AG04450 (cell line): ENCODE results near the gene VCL. TPM values are rescaled to one million over a fixed set of nuclear protein-coding genes. Genes with fewer than 3 reads are reported as not detected.

Experiments used
- CTCF ChIA-PET: fragments of 300-600, 350-600 bp; formaldehyde crosslinking; extraction: SDS; loops from one replicate; lab custom pipeline; 2022; ENCODE audit warnings: antibody characterized with exemption, inconsistent platforms; lab: Charles Lee
- POLR2A ChIA-PET: fragments of 350-600 bp; formaldehyde crosslinking; extraction: SDS; loops from one replicate; lab custom pipeline; 2021; ENCODE audit warnings: antibody characterized with exemption, inconsistent platforms; lab: Yijun Ruan, JAX
- DNase-seq: peaks from one replicate; pipeline ENCODE4 v3.0.0-alpha.2; 2011; ENCODE audit warnings: low read depth, low spot score
- H3K27ac ChIP-seq: one replicate; pipeline ENCODE4 v1.5.1; 2012; ENCODE audit warnings: low read depth, low read length, control low read depth
- H3K27me3 ChIP-seq: one replicate; pipeline ENCODE4 v1.6.0; 2012; ENCODE audit warnings: low read length; ENCODE audit not compliant: control insufficient read depth, insufficient read depth
- H3K4me3 ChIP-seq: 2 replicates; pipeline ENCODE4 v1.5.1; 2011; ENCODE audit warnings: mild to moderate bottlenecking, low read depth, low read length, control low read depth
- H3K9me3 ChIP-seq: 2 replicates; pipeline ENCODE4 v1.5.1; 2012; ENCODE audit warnings: low read length; ENCODE audit not compliant: control insufficient read depth, insufficient read depth
- polyA plus RNA-seq: library from polyadenylated mRNA; depleted of rRNA; stranded (reverse); fragments of >200 nt; gene quantifications from 2 replicates; pipeline ENCODE4 v1.2.3, GENCODE V29; 2011
- TF ChIP-seq, protein P1 (sequence below): IDR thresholded peaks from 2 replicates; pipeline ENCODE4 v1.5.1; 2011; ENCODE audit warnings: low read depth, low read length, control low read depth, inconsistent platforms

VCL gene
- polyA plus RNA-seq, 1 experiment = 313 TPM

DNA sequence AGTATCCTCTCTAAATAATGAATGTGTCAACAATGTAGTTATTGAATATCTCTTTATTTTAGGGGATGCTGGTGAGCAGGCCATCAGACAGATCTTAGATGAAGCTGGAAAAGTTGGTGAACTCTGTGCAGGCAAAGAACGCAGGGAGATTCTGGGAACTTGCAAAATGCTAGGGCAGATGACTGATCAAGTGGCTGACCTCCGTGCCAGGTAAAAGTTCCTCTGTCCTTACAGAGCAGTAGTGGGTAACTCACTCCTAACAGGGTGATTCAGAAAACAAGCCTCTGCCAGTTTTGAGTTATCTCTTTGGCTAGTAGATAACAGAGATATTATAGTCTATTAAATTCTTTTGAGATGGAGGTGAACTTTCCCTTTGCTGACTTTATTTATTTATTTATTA lies 85.4 kb downstream of the VCL start:
- ChIA-PET POLR2A (no interaction called here), CTCF (interaction anchor here (1.4 kb wide), 1 partner anchor 10 kb away, joined by 3 read pairs; no protein-coding TSS in a partner anchor)
- Histone ChIP-seq H3K4me3 (no peak overlapping the region), H3K9me3 (no peaks in the 10 kb centered on the region), H3K27me3 (no peaks in the 10 kb centered on the region), H3K27ac (no peak overlapping the region)
- no peak for DNase-seq
- TF ChIP-seq, protein P1, sequence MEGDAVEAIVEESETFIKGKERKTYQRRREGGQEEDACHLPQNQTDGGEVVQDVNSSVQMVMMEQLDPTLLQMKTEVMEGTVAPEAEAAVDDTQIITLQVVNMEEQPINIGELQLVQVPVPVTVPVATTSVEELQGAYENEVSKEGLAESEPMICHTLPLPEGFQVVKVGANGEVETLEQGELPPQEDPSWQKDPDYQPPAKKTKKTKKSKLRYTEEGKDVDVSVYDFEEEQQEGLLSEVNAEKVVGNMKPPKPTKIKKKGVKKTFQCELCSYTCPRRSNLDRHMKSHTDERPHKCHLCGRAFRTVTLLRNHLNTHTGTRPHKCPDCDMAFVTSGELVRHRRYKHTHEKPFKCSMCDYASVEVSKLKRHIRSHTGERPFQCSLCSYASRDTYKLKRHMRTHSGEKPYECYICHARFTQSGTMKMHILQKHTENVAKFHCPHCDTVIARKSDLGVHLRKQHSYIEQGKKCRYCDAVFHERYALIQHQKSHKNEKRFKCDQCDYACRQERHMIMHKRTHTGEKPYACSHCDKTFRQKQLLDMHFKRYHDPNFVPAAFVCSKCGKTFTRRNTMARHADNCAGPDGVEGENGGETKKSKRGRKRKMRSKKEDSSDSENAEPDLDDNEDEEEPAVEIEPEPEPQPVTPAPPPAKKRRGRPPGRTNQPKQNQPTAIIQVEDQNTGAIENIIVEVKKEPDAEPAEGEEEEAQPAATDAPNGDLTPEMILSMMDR = no peak

DNA sequence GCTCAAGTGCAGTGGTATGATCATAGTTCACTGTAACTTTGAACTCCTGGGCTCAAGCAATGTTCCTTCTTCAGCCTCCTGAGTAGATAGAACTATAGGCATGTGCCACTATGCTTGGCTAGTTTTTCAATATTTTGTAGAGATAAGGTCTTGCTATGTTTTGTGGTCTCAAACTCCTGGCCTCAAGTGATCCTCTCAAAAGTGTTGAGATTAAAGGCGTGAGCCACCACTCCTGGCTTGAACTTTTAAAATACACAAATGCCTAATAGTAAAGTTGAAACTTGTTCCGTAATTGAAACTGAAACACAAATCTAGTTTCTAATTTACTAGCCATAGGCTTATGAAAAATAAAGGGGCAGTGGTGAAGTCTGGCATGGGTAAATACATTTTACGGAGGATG lies 87.0 kb downstream of the VCL start:
- ChIA-PET POLR2A (no interaction called here), CTCF (no interaction called here)
- Histone ChIP-seq H3K27me3 (no peaks in the 10 kb centered on the region), H3K4me3 (no peak overlapping the region), H3K9me3 (no peaks in the 10 kb centered on the region), H3K27ac (no peak overlapping the region)
- TF ChIP-seq, protein P1 = no peak
- no peak for DNase-seq

DNA sequence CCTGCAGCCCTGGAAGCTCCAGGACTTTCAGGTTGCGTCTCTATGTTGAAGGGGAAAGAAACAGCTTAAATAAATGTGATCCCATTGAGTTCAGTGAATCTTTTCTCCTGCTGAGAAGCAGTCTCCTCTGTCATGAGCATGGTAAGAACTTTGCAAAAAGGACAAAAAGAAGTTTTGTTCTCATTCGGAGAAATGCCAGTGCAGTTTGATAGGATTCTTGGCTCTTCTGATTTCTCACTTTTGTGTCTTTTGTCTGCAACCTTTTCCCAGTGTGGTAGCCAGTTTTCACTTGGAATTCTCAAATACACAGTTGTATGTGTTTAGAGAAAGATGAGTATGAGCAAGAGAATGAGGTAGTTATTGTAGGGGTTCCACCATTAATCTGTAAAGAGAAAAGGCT lies 88.4 kb downstream of the VCL start:
- no peaks in the 10 kb centered on the region for H3K9me3 ChIP-seq
- DNase-seq = no peak
- ChIA-PET POLR2A (interaction anchor here (0.6 kb wide), 2 partner anchors 27 to 120 kb away, joined by 3 to 5 read pairs; no protein-coding TSS in a partner anchor), CTCF (no interaction called here)
- no peak overlapping the region for H3K27ac ChIP-seq
- no peaks in the 10 kb centered on the region for H3K27me3 ChIP-seq
- H3K4me3 ChIP-seq = no peak overlapping the region
- TF ChIP-seq, protein P1 = no peak

DNA sequence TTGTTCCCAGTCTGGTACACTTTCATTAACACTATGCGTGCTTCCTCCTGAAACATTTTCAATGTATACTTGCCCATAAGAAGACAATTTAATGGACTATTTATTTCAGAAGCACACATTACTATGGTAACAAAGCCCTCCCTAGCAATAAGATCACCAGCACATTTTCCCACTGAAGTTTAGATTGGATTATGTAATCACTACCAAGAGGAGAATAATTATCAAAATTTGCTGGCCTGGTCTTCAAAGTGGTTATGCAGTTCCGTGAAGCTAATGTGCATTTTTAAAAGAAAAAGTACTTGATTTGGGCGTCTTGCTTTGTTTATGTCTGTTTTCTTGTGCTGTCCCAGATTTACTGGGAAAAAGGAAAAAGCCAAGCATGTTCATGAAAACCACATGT lies 90.8 kb downstream of the VCL start:
- ChIA-PET CTCF (interaction anchor here (1.9 kb wide), 1 partner anchor 7 kb away, joined by 10 read pairs; no protein-coding TSS in a partner anchor), POLR2A (interaction anchor here (0.6 kb wide), 1 partner anchor 92 kb away, joined by 5 read pairs; no protein-coding TSS in a partner anchor)
- Histone ChIP-seq H3K4me3 (no peak overlapping the region), H3K9me3 (no peaks in the 10 kb centered on the region), H3K27me3 (no peaks in the 10 kb centered on the region), H3K27ac (no peak overlapping the region)
- TF ChIP-seq, protein P1 = no peak
- no peak for DNase-seq

DNA sequence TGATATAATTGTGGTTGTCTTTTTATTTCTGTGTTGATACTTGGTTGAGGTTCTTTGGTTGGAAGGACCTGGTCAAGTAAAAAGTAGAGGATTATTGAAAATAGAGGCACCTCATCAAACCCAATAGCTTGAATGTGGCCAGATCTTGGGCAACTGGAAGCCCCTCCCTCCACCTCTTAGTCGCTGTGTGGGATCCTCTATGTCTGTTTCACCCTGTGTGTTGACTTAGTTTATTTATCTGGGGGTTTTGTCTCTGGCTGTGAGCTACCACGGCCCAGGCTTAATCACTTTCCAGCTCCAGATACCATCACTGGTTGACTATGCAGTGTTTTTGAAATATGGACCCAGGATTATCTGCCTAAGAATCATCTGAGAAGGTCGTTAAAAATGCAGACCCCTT lies 94.5 kb downstream of the VCL start:
- ChIA-PET CTCF (interaction anchor here (0.8 to 1.5 kb wide), 2 partner anchors 10 to 152 kb away, joined by 3 read pairs; no protein-coding TSS in a partner anchor), POLR2A (no interaction called here)
- Histone ChIP-seq H3K9me3 (no peaks in the 10 kb centered on the region), H3K4me3 (no peak overlapping the region), H3K27me3 (no peaks in the 10 kb centered on the region), H3K27ac (no peak overlapping the region)
- no peak for DNase-seq
- TF ChIP-seq, protein P1 = no peak
